Hippocampal formation (tissue), 2 donors: Measurements from ENCODE around the gene LMNTD1.

Source experiments
- DNase-seq, 2 donors: peaks; one replicate each; lab custom pipeline; 2025; lab: John Stamatoyannopoulos, UW

Gene LMNTD1

DNA sequence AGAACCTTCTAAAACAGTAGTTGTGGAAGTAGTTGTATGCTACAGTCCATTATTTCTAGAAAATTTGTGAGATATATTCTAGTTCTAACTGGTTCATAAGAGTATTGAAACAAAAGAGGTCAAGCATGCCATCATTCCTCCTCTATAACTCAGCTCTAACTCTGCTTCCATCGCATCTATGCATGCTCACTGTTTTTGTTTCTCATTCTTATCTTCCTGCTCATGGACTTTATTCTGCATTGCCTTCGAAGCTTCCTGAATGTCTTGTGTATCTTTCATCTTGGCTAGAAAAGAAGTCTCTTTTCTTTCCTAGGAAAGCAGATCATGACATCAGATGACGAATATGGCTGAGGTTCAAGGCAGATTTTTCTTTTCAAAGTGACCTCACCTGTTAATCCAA lies 402 bp downstream of the LMNTD1 start:
- DNase-seq, result no peak

DNA sequence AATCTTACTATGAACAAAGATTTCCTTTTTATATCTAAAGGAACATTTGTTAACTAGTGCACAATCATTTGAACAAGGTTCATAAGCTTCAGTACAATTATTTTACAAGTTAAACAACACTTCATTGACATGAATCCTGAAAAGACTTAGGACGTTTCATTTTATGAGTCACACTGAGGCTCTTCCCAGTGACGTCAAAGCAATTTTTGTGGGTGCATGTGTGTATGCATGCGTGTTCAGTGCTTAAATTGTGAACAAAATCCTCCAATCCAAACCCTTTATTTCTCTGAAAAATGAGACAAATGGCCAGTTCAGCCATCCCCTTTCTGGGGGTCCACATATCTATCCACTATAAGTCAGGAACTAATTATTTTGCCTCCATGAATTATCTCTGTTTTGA lies 2.9 kb downstream of the LMNTD1 start:
- no peak for DNase-seq

DNA sequence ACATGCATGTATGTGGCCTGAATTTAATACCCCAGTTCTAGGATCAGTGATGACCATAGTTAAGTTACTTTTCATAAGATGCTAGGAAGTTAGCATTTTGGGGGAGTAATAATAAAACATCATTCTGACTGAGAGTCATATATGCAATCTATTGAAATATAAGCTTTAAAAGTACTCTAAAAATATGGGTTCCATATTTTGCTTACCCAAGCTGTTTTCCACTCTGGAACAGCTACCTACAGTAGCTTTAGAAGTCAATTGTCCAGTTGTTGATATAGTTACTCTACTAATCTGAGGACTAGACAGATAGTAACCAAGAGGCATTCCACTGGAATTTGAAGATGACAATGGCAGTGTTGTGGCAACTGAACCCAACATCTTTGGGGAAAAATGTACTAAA lies 4.0 kb downstream of the LMNTD1 start:
- no peak for DNase-seq

DNA sequence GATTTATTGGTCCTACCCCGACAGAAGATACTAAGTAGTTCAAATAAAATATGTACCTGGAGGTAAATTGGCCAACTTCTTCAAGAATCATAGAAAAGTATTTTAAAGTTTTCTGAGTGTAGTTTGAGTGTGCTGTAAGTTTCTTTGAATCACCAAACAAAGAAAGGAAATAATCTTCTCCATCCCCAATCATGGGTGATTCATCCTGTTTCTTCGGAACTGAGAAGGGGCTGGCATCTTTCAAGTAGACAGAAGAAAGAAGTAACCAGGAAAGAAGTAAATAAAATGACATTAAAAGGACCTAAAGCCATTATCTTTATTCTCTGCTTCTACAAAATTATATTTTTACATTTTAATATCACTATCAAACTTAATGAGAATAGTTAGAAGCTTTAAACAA lies 6.8 kb downstream of the LMNTD1 start:
- no peak for DNase-seq

DNA sequence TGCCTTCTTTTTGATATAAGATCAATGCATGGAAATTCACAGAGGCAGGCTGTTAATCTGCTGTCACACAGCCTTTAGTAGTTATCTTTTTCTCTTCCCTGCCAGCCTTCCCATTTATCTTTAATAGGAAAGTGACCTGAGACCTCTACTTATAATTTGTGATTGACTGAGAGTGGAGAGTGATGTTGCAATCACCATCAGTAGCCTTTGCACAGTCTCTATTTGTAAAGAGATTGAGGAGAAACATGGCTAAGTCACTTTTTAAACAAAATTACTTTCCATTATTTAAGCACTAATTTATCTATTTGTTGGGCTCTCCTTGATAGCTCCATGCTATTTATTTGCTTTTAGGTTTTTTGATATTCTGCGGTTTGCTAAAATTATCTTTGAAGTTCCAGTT lies 19.9 kb downstream of the LMNTD1 start:
- DNase-seq, result no peak

DNA sequence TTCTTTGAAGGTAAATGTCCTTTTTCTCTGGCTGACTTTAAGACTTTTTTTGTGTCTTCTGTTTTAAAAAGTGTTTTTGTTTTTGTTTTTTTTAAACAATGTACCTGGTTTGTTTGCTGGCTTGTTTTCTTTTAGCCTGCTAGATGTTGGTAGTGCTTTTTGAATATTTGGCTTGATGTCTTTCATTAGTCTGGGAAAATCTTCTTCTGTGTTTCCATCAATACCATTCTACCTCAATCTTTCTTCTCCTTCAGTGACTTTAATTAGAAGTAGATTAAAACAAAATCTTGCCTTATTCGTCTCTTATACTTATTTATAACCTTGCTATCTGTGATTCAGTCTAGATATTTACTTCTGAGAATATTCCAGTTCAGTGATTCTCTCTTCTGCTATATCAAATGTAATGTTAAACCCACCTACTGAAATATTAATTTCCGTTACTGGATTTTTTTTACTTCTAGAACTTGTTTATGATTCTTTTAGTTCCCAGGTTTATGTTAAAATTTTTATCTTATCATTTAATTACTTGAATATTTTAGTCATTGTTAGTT lies 21.5 kb downstream of the LMNTD1 start:
- no peak for DNase-seq

DNA sequence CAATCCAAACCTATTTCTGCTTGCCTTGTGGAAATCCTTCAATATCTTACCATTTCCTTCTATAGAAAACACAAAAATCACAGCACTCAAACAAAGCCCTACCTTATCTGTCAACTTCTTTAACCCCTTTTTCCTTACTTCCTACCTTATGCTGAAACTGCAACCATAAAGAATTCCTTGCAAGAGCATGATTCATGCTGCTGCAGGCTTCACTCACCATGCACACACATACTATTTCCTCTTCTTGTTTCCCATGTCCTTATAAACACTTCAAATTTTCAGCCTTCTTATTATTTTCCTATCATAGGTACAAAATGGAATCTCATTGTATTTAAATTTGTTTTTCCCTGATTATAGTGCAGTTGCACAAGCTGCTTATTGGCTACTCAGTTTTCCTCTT lies 23.3 kb downstream of the LMNTD1 start:
- no peak for DNase-seq

DNA sequence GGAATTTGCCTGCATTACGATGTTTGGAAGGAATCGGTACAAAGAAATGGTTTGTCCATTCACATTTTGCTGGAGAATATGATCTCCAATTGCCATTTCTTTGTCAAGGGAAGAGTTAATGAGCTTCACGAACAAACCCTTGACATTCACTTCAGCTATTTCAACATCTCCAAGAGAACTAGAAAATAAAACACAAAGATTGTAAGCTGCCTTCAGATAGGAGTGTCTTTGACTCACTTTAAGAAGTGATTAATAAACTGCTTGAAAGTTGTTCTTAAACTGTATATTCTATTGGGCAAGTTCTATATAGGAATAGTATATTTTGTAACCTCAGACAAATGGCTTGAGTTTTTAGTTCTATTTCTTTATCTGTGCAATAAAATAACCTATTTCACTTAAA lies 26.3 kb downstream of the LMNTD1 start:
- DNase-seq, result no peak

DNA sequence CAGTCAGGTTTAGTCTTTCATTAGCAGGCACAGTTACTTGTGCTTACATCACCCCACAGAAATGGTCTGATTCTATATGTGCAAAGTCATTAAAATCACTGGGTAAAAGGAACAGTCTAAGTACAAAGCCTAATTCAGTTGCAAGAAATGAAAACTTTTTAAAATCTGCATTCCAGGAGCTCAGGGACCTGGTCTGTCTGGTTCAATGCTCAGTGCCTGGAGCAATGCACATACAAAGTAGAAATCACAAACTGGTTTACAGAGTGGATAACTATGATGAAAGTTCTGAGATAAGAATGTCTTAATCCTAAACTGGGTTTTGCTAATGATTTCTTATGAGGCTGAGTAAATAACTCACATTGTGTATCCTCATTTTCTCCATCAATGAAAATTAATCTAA lies 28.7 kb downstream of the LMNTD1 start:
- no peak for DNase-seq

DNA sequence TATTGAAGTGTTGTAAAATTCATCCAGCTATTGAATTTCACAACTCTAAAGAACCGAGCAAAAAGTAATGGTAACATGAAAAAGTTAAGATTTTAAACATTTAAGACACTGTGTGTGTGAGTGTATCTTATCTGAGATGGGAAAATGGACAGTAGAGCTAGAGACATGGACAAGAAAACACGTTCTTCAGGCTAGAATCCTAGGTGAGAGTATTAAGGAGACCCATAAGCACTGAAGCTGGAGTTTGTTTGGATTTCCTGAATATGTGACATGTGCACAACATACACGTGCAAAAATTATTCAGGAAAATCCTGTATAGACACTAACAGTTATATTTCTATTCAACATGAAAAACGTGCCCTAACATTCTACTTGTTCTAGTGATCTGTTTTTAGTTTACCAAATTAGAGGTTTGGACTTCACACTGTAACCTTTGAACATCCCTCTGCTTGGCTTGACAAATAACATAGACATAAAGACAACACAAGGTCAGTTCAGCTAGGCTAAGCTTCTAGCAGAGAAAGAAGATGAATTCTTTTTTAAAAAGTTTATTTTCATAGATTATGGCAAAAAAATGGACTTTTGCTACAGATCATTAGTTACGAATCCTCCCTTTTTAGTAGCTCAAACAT lies 31.3 kb downstream of the LMNTD1 start:
- no peak for DNase-seq

DNA sequence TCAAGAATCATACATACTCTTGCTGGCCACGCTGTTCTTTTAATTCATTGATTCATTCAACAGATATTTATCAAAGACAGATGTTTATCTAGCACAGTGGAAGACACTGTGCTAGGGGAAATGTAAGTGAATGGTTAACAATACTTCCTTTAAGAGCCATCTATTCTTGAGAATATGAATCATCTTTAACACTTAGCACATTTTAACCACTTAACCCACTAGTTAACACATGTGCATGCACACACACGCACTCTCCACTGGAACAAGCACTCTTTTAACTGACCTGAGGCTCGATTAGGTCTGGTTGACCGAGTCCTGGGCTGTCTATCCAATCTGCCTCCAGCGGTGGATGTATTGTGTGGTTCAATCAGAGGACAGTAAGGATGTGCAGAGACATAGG lies 34.6 kb downstream of the LMNTD1 start:
- DNase-seq, result no peak

DNA sequence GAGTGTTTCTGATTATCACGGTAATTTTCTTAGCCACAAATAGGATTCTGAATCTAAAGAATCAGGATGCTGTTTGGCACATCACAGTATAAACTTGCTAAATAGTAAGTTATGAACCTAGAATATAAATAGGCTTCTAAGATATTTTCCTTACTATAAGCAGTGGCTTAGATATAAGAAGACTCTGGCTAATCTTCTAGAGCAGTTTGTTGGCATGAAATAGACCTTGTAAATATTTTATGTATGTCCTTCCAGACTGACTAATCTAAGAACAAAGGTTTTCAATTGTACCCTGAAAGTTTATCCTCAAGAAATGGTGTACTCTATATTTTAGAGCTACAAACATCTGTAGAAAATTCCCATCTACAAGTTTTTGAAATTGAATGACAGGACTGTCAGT lies 48.3 kb downstream of the LMNTD1 start:
- no peak for DNase-seq

DNA sequence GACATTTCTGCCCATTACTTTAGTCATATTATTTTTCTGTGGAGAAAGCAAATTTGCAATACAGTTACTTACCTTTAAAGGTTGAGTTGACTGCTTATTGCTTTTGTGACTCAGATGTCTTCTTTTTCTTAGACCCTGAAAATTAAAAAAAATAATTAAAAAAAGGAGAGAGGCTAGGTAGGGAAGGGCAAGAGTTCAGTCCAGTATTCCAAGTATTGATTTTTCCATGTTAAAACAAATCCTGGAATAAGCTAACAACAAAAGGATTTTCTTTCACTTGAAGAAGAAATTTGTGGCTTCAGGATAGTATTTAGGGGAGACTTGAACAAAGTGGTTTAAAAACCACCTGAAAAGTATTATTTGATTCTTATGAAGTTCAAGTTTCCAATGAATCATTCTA lies 49.4 kb downstream of the LMNTD1 start:
- no peak for DNase-seq

DNA sequence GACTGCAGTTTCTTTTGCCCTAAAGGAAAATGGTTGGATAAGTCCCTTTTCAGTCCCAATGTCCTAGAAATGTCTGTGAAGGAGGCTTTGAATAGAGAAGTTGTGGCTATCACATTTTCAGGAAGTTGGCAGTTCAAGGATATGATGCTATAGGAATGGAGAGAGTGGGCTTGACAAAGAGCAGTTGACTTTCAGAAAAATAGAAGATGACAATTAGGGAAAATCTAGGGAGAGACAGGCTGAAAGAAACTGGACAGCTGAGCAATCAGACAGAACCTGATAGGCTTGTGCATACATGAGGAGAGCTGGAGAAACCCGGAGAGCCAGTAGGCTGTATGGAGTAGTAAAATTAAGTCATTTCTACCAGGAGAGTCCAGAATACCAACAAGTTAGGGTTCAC lies 50.5 kb downstream of the LMNTD1 start:
- DNase-seq, result no peak

DNA sequence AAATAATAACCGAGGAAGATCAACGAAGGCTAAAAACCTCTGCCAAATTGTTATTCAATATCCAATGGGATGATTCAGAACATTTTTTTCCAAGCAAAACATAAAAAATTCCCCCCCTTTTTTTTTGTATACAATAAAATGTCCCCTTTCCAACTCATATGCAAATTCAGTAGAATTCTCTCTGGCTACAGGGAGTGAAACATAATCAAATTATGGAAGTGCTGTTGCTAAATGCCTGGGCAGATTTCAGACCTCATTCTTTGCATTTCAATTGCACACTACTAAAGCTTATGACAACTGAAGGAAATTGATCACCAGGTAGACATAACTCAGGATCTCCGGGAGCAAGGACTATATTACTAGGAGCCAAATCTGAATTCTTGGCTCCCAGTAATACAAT lies 51.0 kb downstream of the LMNTD1 start:
- no peak for DNase-seq

DNA sequence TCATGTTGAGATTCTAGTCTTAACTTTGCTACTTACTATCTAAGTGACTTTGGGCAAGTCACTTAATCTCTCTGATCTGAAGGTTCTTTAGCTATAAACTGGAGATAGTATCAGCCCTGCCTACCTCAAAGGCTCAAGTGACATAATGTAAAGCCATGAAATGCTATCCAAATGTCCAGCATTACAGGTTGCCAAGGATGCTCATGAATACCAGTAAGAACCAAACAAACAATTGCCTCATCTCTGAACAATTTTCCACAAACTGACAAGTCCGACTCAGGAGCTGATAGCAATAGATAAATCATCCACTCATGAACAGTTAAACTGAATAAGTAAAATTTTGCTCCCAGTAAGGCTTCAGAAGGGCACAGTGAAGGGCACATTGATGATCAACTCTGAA lies 51.5 kb downstream of the LMNTD1 start:
- DNase-seq, result no peak

DNA sequence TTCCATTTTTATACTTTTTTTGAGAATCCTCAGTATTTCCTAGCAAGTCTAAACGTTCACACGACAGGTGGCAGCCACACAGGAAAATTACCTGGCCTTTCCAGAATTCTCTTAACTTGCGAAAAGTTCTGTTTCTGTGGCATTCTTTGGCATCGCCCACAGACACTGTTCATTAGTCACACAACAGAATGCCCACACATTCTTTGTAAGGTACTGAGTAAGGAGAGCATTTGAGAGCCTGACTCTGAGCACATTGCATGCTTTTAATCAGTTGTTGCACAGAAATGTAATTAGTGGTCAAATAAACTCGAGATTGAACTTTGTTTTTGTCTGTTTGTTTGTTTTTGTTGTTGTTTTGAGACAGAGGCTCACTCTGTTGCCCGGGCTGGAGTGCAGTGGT lies 52.4 kb downstream of the LMNTD1 start:
- DNase-seq, result no peak

DNA sequence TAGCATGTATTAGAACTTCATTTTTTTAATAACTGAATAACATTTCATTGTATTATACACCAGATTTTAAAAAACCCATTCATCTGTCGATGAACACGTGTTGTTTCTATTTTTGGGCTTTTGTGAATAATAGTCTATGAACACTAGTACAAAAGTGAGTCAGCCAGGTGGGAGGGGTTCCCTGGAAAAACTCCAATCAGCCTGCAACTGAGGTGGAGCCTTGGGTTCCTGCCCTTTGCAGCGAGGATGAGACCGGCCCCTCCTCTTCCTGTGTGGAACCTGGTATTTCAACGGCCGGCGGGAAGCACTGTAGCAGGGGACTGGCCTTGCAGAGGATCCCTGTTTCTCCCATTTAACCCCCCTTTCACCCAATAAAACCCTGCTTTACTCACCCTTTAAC lies 56.1 kb downstream of the LMNTD1 start:
- DNase-seq, result no peak

DNA sequence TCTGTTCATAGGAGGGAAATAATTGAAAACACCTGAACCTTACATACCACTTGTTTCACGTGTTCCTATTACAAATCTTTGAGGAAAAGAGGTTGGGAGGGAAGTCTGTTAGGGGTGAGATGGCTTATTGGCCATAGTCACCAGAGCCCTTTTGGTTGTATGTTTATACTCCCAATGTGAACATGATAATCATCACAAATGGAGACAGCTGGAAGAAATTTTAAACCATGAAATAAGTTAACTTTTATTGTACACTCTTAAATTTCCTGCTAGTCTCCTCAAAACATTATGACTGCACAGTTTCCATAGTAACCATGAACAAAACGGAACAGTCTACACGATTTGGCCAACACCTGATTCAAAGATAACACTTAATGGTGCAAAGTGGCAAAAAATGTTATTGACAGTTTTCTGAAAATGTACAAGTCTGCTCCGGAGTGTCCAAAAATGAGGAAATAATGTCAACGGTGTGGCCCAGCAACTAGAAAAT lies 56.9 kb downstream of the LMNTD1 start:
- no peak for DNase-seq

DNA sequence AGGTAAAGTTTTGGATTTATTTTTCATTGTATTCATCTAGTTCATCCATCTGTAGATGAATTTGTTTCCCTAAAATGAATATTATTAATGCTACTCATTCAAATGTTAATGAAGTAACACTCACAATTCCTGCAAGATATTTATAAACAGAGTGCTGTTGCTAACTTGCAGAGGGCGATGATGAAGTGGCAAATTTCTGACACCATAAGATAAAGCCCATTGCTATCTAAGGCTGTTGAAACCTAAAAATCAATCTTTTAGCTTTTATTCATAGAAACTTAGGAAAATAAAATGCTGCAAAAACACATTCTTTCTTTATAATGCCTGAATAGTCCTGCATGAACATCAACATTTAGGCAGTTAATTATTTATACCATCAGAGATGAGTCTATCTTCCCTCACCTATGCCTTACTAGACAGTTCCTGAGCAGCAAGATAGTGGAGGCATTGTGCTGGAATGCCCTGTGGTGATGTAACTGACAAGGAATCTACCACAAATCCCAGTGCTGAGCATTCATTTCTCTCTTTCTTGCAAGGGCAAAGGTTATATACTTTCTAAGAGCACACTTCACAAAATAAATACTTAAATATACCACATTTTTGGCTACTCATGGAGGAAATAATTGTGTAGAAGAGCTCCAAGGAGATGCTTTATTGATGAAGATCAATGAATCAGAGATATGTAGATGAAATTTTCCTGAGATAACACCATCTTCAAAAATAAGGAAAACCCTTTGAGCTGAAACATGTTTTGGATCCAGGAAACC lies 57.6 kb downstream of the LMNTD1 start:
- no peak for DNase-seq

DNA sequence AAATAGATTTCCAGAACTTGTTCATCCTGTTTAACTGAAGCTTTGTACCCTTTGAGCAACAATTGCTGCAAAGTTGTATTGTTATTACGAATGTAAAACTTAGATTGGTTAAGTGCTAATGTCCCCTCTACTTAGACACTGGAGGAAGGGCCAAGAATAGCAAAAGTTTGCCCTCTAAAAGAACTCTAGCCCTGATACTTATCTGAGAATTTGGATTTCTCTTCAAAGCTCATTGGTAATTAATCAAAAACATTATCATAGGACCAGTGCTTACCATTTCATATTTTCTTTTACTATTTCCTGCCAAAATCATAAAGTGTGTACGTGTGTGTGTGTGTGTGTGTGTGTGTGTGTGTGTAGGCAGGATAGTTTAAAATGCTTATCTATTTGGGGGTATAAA lies 58.2 kb downstream of the LMNTD1 start:
- DNase-seq, result no peak

DNA sequence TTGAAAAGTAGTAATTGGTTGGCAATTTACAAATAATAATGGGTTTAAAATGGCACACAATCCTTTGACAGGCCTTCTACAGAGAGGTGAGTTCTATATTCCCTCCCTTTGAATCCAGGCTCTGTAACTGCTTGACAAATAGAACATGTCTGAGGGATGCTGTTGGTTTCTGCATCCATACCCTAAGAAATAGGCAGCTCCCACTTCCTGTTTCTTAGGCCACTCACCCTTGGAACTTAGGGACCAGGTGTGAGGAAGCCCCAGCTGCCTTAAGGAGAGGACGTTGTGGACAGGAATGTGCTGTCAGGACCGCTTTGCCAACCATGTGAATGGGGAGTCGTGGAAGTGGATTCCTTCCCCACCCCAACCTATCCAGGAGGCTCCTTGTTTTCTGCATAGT lies 59.4 kb downstream of the LMNTD1 start:
- DNase-seq, result no peak
